GM18951 (cell line): Measurements from ENCODE around the gene PPP4R1.
"Not testable (repeated sequence)": the region's sequence is repeated elsewhere in the genome, so short reads cannot be mapped to it uniquely, and the experiment has no call there.

Experiments used
- POLR2A ChIP-seq: IDR thresholded peaks from 4 replicates; pipeline ENCODE4 v1.6.1; 2011; ENCODE audit warnings: mild to moderate bottlenecking; ENCODE audit not compliant: insufficient read length, insufficient read depth; ENCODE audit errors: extremely low read depth
- in situ Hi-C: fragments of 300-500 bp; cut with MboI; formaldehyde crosslinking; loops from one replicate; pipeline ENCODE4 v1.12.0; 2022; ENCODE audit warnings: low sequenced_read_pairs, mixed read lengths, inconsistent platforms; ENCODE audit not compliant: unreplicated experiment

PPP4R1 gene

DNA sequence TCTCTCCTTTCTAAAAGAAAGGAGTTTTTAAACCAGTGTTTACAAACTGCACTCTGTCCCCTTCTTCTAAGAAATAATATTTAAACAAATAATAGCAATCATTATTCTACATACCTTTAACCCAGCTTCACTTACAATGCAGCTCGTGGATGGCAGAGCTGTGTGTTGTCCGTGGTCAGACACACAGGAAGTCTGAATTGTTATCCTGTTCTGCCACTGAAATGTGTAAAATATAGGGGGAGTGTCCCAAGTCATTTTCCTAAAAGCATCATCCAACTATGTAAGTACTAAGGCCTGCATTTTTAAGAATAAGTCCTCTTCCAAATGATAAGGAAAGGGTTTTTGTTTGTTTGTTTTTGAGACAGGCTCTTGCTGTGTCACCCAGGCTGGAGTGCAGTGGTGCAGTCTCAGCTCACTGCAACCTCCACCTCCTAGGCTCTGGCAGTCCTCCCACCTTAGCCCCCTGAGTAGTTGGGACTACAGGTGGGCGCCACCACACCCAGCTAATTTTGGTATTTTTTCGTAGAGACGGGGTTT is 2.7 kb upstream of the PPP4R1 start:
- no peak for TF ChIP-seq POLR2A
- in situ Hi-C loops, result no loop called here

DNA sequence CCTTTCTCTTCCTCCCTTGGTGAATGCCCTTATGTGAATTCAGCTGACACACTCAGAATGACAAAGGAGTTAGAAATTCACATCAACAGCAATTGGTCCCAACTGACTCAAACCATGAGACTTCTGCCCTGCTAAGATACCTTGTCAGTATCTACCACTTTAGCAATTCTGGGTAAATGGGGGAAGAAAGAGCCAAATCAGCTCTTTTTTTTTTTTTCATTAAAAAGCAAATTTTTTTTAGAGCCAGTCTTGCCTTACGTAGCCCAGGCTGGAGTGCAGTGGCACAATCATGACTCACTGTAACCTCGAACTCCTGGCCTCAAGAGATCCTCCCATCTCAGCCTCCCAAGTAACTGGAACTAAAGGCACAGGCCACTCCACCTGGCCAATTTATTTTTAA is 1.7 kb upstream of the PPP4R1 start:
- in situ Hi-C loops, result no loop called here
- TF ChIP-seq POLR2A, result no peak

DNA sequence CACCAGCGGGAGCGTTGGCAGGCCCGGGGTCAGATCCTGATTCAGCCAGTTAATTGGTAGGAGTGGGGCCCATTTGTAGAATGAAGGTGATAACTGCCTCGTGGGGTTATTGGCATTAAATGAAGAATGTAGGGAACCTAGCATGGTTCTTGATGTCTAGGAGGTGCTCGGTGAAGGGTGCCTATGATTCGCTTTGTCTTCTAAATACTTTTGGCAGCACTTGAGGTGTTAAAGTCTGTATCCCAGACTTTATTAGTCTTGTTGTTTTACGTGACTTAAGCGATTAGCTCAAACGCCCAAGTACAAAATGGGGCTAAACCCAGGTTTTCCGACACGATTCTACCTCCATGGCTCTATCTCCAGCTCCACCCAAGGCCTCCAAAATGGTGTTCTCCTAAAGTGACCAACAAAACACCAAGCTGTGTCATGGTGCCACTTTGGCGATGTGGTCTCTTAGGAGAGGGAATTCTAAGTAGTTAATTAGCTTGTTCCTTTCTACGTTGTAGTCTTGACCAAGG is 980 bp upstream of the PPP4R1 start:
- in situ Hi-C loops, result no loop called here

DNA sequence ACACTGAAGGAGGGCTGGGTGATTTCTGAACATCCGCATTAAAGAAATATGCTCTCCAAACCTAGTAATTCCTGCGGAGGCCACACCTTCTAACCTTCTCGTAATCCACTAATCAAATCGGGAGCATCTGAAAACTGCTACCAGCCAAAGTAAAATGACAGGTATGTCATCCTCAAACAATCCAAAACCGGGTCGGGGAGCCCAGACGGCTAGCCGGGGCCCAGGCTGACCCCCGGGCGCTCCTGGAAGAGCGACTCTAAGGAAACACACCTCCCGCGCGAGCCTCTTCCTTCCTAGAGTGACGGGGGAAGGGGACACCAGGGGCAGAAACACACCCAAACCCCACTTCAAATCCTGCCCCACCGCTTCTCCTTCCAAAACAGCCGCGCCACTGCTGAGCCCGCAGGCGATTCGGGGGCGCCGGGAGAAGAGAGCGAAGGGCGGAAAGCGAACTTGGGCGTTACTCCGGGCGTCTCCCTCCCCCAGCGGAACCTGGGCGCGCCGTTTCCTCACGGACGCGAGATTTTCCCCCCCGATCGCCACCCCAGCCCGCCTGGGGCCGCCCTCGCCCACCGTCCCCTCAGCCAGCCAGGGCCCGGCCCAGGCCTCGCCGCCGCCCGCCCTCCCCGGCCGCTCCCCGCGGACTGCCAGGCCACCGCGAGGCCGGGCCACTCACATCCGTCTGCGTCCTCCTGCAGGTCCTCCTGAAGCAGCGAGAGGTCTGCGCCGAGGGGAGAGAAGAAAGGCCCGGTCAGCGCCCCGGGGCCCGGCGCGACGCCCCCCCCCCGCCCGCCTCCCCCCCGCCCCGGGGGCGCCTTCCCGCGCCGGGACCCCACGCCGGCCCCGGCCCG is 584 bp downstream of the PPP4R1 start:
- TF ChIP-seq POLR2A, result no peak
- in situ Hi-C loops, result no loop called here

More for the DNA sequence above, 980 bp upstream of the PPP4R1 start:
- TF ChIP-seq POLR2A, result no peak

DNA sequence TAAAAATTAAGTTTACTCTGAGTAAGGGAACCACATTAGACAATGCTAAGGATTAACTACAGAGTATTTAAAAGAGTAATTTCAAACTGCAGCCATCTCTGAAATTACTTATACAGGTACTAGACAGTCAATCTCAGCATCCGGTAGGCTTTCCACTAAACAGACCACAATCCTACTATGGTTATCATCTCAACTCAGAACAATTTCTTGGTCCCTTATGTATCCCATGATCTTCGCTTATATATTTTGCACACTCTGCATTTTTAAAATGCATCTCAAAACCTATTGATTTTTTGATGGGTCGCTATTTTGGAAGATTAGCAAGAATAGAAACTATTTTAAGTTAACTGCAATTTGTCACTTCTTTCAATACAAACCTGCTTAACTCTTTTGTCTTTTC is 1.4 kb downstream of the PPP4R1 start:
- no peak for TF ChIP-seq POLR2A
- in situ Hi-C loops, result no loop called here

DNA sequence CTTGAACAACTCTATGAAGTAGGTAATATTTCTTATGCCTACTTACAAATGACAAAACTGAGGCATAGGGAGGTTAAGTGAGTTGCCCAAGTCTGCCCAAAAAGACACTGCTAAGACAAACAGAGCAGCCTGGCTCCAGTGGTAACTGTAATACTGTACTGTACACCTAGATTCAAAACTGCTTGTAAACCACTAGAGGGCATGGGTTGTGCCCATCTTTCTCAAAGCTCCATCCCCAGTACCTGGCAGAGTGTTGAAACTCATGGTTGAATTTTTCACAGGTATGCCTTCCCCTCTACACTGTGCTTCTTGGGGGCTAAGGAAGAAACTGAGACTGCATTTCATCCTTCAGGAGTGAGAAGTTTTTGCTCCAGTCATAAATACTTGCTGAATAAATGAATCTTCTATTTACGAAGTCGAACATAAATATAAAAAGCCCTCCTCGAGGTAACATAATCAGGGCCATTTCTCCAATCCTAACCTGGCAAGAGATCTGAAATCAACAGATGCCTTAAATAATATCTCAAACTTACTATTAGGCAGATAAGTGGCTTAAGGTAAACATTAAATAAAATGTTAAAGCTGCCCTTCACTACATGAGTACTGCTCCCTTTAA is 2.0 kb downstream of the PPP4R1 start:
- no peak for TF ChIP-seq POLR2A
- in situ Hi-C loops, result no loop called here

DNA sequence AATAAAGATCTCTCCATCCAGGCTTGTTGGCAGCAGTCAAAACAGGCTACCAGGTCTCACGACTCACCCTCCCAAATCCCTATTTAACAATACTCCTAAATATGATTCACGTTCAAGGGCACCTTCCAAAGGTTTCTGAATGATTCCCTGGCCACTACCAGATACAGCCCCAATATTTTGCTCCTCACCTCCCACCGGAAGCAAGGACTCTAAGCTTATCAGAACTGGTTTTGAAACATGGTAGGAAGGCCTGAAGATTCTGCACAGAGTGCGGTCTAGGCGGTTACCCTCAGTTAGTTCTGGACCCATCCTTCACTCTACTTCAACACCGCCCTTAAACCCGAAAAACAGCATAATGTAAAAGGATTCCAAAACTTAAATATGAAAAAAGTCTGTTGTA is 5.2 kb downstream of the PPP4R1 start:
- in situ Hi-C loops, result no loop called here
- TF ChIP-seq POLR2A, result no peak

DNA sequence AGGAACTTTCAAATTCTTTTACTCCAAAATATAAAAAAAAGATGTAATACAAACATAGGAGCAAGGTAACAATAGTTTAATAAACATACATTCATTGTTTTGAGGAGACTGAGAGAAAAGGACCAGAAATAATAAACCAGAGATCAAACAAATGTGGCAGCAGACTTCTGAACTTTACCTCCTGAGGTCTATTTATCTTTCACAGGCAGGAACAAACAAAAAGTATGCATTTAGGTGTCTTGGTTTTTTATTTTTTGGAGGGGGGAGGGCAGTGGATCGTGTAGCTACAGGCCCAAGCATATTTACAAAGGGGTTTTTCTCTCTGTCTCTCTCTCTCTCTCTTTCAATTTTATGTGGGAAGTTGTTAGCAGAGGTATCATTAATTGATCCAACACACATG is 5.6 kb downstream of the PPP4R1 start:
- no peak for TF ChIP-seq POLR2A
- in situ Hi-C loops, result no loop called here

DNA sequence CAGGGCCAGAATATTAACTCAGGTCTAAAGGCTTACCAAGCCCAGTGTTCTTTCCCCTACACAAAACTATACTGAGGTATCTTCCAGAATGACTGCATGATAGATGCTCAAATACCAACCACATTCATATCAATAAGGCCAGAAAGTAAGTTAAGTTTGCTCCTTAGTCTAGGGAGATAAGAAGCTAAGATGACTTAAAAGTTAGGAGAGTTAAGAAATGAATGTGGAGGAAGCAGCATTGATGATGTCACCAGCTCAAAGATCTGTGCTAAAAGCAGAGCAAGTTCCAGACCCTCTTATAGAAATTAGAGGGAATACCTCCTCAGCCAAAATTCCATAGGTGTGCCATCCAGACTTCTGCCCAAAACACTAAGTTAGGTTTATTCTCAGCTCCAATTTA is 6.1 kb downstream of the PPP4R1 start:
- no peak for TF ChIP-seq POLR2A
- in situ Hi-C loops, result no loop called here

DNA sequence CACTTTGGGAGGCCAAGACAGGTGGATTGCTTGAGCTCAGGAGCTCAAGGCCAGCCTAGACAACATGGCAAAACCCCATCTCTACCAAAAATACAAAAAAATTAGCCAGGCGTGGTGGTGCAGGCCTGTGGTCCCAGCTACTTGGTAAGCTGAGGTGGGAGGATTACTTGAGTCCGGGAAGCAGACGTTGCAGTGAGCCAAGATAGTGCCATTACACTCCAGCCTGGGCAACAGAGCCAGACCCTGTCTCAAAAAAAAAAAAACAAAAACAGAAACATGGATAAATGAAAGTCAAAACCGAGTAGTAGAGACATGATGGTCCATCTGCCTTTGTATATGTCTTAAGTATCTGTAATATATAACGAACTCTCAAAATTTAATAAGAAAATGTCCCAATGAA is 7.2 kb downstream of the PPP4R1 start:
- in situ Hi-C loops, result not testable (repeated sequence)

DNA sequence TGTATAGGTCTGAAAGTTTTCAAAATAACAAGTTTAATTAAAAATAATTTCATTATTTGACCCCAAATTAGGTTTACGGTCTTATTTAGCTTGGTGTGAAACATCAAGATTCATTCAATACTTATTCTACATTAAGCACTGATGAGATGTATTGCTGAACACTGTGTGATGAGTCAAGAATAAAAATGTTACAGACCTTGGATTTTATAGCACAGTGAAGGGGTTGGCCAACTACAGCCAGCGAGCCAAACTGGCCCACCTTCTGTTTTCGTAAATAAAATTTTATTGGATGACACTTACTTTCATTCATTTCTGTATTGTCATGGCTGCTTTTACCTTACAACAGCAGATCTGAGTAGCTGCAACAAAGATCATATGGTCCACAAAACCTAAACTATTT is 8.3 kb downstream of the PPP4R1 start:
- in situ Hi-C loops, result no loop called here
- no peak for TF ChIP-seq POLR2A

DNA sequence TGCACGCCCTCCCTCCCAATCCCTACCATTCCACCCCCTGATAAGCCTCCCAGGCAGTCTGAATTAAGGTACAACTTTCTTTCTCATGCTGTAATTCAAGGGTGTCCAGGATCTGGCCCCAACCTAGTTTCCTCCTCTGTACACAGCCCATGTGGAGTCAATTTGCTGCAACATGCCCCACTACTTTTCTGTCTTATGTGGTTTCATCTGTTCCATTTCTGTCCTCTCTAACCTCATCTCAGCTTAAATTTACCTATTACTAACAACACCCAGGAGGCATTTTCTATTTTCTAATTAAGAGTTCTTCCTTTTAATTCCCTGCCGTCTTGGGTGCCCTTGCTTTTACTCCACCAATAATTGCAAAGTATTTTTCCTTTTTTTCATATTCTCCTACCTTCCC is 10.0 kb downstream of the PPP4R1 start:
- no peak for TF ChIP-seq POLR2A
- in situ Hi-C loops, result no loop called here

DNA sequence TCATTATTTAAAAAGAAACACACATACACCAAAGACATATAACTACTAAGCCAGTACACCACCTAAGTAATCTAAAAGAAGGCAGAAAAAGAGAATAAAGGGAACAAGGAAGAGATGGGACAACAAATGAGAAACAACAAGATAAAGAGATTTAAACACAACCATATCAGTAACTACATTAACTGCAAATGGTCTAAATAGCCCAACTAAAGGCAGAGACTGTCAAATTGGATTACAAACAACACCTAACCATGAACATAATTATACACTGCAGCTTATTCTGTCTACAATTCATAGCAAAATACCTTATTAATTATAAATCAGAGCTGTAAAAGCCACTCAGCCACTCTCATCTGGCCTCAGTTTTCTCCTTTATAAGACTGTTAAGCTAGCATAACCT is 15.0 kb downstream of the PPP4R1 start:
- in situ Hi-C loops, result no loop called here
- no peak for TF ChIP-seq POLR2A

DNA sequence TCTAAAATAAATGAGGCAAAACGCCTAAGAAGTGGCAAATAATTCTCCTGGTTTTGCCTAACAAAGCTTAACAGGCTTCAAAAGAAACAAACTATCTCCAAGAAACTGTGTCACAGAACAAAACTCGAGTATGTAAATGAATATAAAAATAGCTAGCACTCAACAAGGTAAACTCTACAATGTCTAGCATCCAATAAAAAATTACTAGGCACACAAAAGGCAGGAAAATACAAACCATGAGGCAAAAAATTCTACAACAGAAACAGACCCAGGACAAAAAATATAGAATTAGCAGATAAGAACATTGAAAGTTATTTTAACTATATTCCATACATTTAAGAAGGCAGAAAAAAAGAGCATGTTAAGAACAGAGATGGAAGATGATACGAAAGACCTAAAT is 16.8 kb downstream of the PPP4R1 start:
- in situ Hi-C loops, result no loop called here
- no peak for TF ChIP-seq POLR2A

DNA sequence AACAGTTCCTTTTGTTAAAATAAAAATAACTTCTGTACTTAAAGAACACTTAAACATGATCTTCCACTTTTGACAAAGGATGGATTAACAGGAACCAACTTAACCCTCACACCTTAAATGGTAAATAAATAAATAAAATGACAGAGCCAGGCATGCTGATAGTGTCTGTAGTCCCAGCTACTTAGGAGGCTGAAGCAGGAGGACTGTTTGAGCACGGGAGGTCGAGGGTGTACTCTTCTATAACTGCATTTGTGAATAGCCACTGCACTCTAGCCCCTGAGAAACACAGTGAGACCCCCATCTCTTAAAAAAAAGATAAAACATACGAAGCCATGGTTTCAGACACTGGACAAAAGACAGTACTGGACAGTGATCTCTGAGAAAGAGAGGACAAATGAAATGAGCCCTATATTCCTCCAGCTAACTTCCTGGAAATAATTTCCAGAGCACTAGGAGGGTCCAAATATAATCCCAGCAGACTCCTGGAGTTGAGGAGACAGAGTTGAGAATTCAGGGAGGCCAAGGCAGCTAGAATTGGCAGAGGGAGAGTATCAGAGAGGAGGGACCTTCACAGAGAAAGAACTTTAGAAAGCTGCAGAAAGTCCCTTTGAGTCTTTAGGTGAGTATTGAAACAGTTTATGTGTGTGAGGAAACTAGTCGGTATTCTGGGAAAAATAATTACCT is 17.4 kb downstream of the PPP4R1 start:
- no peak for TF ChIP-seq POLR2A
- in situ Hi-C loops, result no loop called here
